GM21423 (cell line): Measurements from ENCODE around the gene FAM120AOS.
A peak's percentile ranks its signal among the peaks of the same experiment; 100 is the strongest.

Source experiments
- ATAC-seq: cut with Tn5 transposase; IDR thresholded peaks from one replicate; pipeline ENCODE4 v1.9.1; 2021; ENCODE audit warnings: mild to moderate bottlenecking, moderate library complexity; ENCODE audit not compliant: unreplicated experiment

FAM120AOS gene

GRCh38 chr9:93467462-93467861 is 14.1 kb upstream of the FAM120AOS start:
- no peak for ATAC-seq

- no peak for ATAC-seq
These were observed 13.7 kb upstream of the FAM120AOS start for GRCh38 chr9:93467062-93467416.

- no peak for ATAC-seq
These were observed 13.2 kb upstream of the FAM120AOS start for GRCh38 chr9:93466416-93467061.

GRCh38 chr9:93465855-93466254 is 12.5 kb upstream of the FAM120AOS start:
- no peak for ATAC-seq

GRCh38 chr9:93464876-93465275 is 11.5 kb upstream of the FAM120AOS start:
- no peak for ATAC-seq

- no peak for ATAC-seq
These were observed 11.0 kb upstream of the FAM120AOS start for GRCh38 chr9:93464395-93464794.

- ATAC-seq = no peak
These were observed 10.4 kb upstream of the FAM120AOS start for GRCh38 chr9:93463638-93464248.

- ATAC-seq = no peak
These were observed 8.4 kb upstream of the FAM120AOS start for GRCh38 chr9:93461821-93462220.

GRCh38 chr9:93461414-93461743 is 8.0 kb upstream of the FAM120AOS start:
- ATAC-seq = no peak

GRCh38 chr9:93460689-93461413 is 7.5 kb upstream of the FAM120AOS start:
- no peak for ATAC-seq

GRCh38 chr9:93459432-93459847 is 6.1 kb upstream of the FAM120AOS start:
- no peak for ATAC-seq

- no peak for ATAC-seq
These were observed 5.3 kb upstream of the FAM120AOS start for GRCh38 chr9:93458712-93459111.

- ATAC-seq = no peak
These were observed 3.6 kb upstream of the FAM120AOS start for GRCh38 chr9:93457006-93457405.

GRCh38 chr9:93456504-93456903 is 3.1 kb upstream of the FAM120AOS start:
- ATAC-seq = no peak

GRCh38 chr9:93456022-93456421 is 2.6 kb upstream of the FAM120AOS start:
- ATAC-seq = no peak

- ATAC-seq = no peak
These were observed 703 bp downstream of the FAM120AOS start for GRCh38 chr9:93452710-93453046.

- no peak for ATAC-seq
These were observed 1.3 kb downstream of the FAM120AOS start for GRCh38 chr9:93451849-93452709.

- ATAC-seq = peak; percentile 65
These were observed 2.2 kb downstream of the FAM120AOS start, which contains the start of gene FAM120A for GRCh38 chr9:93450945-93451815. TSS of gene FAM120A (plus strand) at chr9:93451685. CDS start at chr9:93451916, 231 bp downstream.

GRCh38 chr9:93447655-93448054 is 5.7 kb downstream of the FAM120AOS start:
- no peak for ATAC-seq

- no peak for ATAC-seq
These were observed 7.3 kb downstream of the FAM120AOS start for GRCh38 chr9:93446073-93446472.
